ENCODE results near the gene SBF2.

SBF2 gene

DNA sequence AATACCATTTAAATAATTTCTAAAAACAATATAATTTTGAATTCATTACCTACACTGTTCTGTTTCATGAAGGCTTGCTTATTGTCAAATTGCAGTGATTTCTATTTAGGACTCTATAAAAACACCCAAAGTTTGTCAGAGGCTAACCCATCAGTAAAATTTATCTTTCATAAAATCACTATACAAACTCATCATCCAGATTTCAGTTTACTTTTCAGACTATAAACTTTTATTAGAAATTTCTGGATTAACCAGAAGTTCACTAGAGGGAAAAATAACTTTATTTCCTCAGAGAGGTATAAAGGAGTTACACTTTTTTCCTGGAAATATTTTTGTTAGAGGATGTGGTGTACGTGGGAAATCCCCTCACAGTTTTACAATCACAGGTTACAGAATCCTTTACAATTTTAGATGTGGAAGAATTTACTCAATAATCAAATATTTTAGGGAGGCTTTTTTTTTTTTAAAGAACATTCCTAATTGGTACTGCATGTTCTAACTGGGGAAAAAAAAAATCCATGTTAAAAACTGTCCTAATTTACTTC is 453.5 kb downstream of the SBF2 start:
- no peak for DNase-seq

DNA sequence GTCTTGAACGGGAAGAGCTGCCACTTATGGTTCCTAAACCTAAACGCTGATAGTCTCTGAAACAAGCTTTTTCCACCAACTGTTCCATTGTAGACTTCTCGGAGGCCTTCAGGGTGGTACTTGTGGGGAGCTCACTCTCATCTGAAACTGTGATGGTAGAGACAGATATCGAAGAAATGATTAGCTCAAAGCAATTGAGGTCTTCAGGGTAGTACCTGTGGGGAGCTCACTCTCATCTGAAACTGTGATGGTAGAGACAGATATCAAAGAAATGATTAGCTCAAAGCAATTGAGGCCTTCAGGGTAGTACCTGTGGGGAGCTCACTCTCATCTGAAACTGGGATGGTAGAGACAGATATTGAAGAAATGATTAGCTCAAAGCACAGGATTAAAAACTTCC is 454.5 kb downstream of the SBF2 start:
- DNase-seq = no peak

DNA sequence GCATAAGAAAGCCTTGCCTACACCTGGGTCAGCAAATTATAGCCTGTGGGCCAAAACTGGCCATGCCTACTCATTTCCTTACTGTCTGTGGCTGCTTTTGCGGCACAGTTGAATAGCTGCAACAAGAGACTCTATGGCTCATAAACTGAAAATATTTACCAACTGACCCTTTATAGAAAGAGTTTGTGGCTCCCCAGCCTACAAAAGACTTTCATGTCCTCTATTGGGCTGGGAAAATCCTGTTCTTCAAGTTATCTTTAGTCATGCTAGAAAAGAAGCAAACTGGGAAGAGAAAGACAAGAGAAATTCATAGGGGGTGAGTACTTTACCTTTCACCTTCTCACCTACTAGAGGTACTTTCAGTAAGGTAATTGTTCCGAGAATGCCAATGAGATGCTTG is 455.1 kb downstream of the SBF2 start:
- DNase-seq = no peak

DNA sequence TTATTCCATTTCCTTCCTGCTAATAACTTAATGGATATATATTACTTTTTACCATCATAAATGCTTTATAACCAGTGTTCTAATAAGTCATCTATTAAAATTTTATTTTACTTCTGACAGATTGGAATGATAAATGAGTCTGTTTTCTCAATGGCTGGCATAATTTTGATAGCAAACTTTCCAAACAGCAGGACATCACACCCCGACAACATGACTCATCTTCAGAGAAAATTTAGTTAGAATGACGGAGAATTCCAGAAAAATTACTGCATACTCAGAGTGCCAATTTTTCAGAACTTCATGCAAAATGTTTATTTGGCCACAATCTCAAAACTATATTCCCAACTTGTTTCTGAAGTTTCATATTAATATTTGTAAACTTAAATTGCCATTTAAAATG is 455.8 kb downstream of the SBF2 start:
- DNase-seq = no peak

DNA sequence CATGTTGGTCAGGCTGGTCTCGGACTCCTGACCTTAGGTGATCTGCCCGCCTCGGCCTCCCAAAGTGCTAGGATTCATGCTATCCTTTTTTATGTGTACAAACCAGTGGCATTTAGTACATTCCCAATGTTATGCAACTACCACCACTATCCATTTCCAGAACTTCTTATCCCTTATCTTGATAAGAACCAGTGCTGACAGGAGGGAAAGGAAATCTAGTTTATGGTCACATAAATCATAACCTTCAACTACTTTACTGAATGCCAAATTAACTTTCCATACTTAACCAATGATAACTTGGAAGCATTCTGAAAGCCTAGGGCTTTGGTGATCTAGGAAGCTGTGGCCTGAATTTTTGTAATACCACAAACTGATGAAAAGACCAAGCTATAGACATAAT is 459.7 kb downstream of the SBF2 start:
- DNase-seq = peak; percentile 78

DNA sequence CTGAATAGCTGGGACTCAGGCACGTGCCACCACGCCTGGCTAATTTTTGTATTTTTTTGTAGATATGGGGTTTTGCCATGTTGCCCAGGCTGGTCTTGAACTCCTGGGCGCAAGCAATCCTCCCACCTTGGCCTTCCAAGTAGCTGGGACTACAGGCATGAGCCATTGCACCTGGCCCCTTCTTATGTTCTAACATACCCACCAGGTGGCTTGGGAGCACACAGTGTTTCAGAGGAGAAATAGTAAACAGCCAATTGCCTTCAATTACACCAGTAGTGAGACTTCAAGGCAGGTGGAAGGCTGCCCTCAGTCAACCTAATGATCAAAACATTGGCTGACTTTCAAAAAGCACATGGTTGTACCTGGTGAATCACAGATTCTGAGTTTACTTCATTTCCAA is 462.9 kb downstream of the SBF2 start:
- no peak for DNase-seq

DNA sequence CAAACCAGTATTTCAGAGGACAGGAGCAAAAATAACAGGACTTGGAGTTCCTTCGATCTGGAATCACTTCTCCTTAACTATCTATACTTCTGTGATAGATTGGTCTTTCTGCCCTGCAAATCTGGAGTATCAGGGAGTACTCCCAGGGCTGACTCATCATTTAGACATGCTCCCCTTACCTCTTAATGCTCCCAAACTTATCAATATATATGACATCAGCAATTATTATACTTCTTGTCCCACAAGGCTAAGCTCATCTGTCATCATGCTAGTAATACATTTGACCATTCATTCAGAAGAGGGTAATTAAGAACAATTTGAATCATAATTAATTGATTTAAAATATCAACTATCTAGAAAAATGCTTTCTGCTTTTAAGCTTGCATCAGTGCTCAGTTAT is 466.3 kb downstream of the SBF2 start:
- DNase-seq = no peak

DNA sequence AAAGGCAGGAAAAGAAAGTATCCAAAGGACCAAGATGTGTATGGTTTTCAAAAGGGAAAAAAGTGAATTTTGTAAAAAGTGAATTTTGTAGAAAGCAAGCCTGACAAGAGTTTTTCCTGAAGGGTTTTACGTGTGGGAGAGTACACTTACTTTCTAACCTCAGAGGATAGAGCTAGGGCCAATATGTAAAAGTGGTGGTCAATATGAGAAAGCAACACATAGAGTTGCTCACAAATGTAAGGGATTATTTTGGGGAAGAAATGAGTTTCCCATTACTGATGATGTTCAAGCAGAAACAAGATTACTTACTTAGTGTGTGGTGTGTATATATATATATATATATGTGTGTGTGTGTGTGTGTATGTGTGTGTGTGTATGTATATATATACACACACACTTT is 467.6 kb downstream of the SBF2 start:
- no peak for DNase-seq

DNA sequence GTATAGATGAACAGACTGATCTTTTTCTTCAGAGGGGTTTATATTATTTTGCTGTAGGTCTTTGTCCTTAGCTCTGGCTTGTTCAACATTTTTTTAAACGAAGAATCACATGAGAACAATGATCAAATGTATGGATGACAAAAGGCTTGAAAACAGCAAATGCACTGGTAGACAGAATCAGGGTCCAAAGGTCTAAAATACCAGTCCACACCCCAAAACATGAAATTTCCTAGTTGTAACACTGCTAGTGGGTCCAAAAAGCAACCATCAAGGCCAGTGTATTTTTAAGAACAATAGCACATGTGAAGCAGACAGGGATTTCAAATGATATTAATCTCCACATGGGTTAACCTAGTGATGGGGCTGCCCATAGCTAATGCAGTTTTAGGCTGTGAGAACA is 468.1 kb downstream of the SBF2 start:
- no peak for DNase-seq

DNA sequence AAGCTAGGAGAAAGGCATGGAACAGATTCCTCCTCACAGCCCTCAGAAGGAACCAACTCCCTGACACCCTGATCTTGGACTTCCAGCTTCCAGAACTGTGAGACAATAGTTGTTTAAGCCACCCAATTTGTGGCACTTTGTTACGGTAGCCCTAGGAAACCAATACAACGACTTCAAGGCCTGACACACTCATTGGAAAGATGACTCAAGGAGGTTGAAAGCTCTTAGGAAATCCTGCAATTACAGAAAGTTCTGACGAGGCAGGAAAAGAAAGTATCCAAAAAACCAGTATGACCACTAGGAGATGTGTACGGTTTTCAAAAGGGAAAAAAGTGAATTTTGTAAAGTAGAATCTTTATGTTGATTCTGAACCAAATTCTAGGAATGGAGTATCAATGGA is 468.7 kb downstream of the SBF2 start:
- no peak for DNase-seq

DNA sequence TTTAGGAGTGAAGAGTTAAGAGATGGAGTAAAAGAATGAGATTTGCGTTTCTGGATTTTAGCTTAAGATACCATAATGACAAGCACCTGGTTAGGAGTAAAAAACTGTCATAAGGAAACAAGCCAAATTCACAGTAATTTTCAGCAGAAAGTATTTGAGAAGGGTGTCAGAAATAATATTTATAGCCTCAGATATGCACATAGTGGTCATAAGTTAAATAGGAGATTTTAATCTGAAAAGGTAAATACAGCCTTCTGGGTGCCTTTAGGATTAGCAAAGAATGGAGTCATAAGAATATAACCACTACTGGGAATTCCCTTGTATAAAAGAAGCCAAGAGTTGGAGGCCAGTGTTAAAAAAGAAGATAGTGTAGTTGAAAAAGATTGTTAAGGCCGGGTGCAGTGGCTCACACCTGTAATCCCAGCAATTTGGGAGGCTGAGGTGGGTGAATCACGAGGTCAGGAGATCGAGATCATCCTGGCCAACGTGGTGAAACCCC is 470.1 kb downstream of the SBF2 start:
- no peak for DNase-seq

DNA sequence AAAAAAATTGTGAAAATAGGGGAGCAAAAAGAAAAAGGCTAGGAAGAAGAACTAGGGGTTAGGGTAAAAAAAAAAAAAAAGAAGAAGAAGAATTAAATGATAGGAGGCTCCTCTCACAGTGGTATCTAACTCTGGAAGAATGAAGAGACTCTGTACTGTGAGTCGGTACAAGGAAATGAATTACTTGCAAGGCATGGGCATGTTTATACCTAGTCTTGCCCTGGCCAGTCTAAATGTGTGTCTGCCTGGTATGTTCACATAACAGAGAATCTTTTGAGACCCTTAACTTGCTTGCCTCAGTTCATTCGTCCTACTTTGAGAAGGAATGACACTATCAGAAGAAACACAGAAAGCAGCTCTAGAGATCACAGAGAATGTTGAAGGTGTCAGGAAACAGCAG is 470.6 kb downstream of the SBF2 start:
- no peak for DNase-seq

DNA sequence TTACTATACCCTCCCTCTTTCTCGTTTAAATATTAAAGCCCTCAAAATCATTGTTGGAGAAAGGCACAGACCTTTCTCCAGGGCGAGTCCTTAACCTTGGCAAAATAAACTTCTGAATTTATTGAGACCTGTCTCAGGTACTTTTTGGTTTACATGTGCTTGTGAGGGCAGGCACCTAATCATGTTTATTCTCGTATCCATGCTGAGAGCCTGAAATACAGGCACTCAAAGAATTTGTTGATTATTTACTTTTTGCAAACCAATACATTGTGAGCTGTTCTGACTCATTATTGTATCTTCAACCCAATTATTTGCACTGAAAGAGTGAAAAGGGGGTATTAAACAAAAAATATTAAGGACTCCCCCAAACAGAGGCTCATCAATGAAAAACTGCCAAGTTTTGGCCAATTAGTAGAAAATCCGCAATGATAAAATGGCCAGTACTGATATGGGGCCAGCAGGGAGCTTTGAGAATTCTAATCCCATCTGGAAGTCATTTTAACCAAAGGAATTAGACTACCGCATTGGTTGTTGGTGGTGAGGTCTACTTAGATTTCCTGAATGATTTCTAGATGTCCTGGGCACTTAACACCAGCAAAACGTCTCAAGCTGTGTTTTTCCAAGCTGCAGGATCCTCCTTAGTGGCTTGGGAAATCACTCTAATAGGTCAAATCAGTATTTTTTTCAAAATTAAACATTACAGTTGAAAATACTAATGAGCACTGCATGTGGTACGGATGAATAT is 472.8 kb downstream of the SBF2 start:
- peak; percentile 76 for DNase-seq

DNA sequence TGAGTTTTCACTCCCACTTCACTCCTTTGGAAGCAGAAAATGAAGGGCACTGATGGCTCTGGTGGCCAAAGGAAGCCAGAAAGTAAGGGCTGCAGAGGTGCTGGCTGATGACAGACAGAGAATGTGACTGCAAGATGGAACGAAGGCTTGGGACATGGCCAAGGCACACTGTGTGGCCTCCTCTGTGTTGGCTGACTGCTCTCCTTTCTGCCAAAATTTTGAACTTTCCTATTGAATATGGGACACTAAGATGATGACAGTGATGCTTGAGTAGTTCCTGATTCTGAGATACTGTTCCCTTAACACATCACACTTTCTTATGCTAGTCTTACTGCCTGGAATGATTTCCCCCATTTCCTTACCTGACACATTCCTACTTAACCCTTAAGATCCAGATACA is 473.8 kb downstream of the SBF2 start:
- no peak for DNase-seq

DNA sequence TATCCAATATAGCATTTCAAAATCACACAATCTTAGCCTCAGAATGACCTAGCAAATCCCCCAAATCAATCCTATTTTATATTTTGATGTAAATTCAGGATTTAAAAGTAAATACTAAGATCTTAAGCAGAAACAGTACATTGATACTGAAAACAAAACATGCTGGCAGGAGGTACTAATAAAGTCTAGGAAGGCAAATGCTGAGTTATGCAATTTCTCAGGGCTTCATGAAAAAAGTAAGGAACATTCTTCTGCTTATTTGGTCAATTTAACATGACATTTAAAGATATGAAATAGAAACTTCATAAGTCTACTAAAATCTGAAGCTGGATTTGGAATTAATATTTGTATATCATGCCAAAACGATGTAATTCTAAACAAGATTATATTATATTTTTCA is 476.8 kb downstream of the SBF2 start:
- DNase-seq = no peak

DNA sequence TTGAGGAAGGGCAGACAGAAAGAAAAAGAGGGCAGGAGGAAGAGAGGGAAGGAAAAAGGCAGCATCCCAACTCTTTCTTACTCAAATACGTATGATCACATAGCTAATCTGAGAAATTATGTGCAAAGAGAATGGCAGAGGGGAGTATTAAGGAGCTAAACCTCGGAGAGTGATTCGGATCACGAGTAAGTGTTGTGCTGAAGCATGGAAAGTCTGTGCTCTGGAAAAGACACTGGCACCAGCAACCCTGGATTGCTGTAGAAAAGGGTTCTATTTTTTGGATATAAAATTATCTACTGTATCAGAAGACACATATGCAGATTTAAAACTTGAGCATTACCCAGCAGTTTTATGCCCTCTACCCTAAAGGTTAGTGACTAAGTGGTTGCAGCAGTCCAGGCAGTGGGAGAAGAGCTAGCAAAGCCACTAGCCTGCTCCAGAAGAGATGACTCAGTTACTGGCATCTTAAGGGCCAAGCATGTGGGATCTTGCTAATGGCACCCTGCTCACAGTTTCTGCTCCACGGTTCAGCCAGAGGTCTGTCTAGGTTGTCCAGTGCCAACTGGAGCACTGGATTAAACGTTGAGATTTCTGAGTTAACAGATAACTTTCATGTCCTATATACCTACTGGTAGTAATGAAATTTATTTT is 478.4 kb downstream of the SBF2 start:
- peak; percentile 63 for DNase-seq

DNA sequence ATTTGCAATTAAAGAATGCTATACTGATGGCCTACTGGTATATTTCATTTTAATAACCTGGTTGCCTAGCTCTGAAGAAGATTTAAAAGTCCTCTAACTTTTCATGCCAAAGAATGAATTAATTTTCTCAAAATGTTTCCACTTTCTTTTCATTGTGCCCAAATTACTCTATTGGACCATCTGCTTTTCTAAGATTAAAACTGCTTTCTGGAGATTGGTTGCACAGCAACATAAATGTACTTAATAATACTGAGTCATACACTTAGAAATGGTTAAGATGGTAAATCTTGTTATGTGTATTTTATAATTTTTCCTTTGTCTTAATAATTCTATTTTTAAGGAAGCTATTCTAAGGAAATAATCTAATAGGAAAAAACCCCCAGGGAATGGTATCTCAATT is 479.9 kb downstream of the SBF2 start:
- DNase-seq = no peak

DNA sequence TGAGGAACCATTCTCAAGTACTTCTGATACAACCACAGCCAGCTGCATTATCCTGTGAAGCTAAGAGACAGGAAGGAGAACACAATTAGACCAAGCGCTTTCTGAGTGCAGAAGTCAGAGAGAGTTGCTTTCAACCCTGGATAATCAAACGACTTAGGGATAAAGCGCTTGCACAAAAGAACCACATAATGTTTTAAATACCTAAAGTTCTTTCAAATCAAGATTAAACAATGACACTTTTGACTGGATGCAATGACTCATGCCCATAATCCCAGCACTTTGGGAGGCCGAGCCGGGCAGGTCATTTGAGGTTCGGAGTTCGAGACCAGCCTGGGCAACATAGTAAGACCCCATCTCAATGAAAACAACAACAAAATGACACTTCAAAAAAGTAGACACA is 485.1 kb downstream of the SBF2 start:
- peak; percentile 54 for DNase-seq

DNA sequence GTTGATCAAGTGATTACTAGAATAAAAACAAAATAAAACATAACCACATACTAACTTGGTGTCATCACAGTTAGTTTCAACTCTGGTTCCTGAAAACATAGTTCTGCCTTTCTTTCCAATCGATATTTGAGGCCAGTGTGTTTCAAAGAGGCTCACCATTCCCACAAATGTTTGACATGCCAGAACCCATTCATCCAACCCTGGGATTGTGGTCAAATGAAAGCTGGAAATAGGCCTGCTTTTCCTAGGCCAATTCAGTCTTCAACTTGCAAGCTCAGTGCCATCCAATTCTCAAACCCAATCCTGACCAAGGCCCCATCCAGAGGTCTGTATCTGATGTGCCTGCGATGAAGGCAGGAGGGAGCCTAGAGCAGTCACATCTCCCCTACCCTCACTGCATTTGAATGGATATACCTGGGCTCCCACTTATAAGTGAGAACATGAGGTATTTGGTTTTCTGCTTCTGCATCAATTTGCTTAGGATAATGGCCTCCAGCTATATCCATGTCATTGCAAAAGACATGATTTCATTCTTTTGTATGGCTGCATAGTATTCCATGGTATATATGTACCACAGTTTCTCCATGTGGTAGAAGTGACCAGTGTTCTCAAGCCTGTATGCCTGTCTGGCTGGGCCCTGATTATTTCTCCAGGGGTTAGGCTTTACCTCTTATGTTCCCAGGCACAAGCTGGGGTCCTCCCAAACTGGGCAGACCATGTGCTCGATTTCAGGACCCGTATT is 486.9 kb downstream of the SBF2 start:
- DNase-seq = no peak

DNA sequence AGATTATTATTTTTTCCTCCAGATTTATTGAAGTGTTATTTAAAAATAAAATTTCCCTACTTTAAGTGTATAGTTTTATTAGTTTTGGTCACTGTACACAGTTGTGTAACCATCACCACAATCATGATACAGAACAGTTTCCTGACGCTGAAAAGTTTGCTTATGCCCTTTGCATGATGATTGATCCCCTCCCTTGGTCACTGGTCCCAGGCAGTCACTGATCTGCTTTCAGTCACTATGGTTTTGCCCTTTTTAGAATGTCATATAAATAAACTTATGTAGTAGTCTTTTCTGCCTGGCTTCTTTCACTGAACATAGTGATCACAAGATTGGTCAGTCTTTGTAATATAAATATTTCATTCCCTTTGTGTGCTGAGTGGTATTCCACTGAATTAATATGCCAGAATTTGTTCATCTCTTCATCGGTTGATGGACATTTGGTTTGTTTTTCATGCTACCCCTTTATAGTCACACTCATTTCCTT is 489.6 kb downstream of the SBF2 start:
- no peak for DNase-seq

DNA sequence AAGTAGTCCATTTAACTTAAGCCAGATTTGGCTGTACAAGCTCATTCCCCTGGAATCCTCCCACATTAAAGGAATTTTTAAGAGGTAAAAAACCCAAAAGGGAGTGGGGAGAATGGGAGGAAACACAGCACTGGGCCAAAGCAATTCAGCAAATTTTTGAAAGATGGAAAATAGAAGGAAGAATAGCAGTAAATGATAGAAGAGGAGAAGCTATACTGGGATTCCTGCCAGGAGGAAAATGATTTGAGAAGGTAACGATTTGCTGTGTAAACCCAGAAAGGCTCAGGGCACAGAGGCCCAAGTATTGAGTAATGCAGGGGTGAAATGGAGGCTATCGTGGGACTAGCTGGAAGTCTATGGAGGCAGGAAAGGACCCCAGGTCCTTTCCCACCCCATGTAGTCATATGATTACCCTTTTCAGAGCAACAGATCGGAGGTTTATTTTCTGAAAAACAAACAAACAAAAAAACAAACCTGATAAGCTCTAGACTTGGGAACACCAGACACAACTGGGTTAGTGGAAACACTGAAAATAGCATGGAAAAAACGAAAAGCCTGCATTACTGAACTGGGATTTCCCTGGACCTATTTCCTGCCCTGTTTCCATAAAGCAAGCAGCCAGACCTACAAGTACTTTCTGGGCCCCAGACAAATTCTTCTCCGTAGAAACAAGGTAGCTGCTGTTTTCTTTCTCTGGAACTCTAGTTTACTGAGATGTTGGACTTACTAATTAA is 490.2 kb downstream of the SBF2 start:
- peak; percentile 59 for DNase-seq

DNA sequence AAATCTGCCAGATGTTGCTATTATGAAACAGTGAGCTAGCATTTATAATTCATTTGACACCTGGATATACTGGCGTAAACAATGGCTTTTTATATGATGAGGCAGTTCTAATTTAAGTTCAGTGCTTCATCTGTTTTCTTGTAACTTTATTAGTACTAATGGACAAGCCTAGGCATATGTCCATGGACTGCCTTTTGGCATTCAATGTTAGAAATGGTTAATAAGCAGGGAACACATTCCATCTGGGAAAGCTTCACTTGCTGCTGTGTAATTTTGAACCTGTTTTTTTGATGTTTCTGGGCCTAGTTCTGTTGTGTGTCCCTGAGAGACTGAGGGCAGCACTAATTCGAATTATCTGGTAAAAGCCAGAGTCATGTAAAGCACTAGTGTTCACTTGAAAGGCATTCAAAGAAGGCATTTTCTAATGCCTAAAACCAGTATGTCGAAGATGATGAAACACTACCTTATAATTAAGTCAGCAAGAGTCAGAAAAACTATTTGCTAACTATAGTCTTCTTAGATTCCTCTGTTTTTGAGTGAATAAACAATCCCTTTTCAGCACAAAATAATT is 491.6 kb downstream of the SBF2 start:
- DNase-seq = peak; percentile 97

Data from fibroblast of skin of abdomen (primary cell).